Neural progenitor cell (in vitro differentiated cells): Measurements from ENCODE around the gene PPP1R15B.

Source experiments
- EZH2 ChIP-seq: fragments of 200-600 bp; sonication (generic); IDR thresholded peaks from 2 replicates; pipeline ENCODE4 v1.6.1; 2017; ENCODE audit warnings: antibody characterized with exemption, mild to moderate bottlenecking, moderate library complexity
- EZH2phosphoT487 ChIP-seq: fragments of 200-600 bp; sonication (generic); IDR thresholded peaks from 2 replicates; pipeline ENCODE4 v1.6.1; 2017; ENCODE audit warnings: antibody characterized with exemption
- TF ChIP-seq, protein P1 (sequence below): fragments of 200-600 bp; sonication (generic); IDR thresholded peaks from 2 replicates; pipeline ENCODE4 v1.5.1; 2017; ENCODE audit warnings: antibody characterized with exemption, mild to moderate bottlenecking

- TF ChIP-seq, protein P1, sequence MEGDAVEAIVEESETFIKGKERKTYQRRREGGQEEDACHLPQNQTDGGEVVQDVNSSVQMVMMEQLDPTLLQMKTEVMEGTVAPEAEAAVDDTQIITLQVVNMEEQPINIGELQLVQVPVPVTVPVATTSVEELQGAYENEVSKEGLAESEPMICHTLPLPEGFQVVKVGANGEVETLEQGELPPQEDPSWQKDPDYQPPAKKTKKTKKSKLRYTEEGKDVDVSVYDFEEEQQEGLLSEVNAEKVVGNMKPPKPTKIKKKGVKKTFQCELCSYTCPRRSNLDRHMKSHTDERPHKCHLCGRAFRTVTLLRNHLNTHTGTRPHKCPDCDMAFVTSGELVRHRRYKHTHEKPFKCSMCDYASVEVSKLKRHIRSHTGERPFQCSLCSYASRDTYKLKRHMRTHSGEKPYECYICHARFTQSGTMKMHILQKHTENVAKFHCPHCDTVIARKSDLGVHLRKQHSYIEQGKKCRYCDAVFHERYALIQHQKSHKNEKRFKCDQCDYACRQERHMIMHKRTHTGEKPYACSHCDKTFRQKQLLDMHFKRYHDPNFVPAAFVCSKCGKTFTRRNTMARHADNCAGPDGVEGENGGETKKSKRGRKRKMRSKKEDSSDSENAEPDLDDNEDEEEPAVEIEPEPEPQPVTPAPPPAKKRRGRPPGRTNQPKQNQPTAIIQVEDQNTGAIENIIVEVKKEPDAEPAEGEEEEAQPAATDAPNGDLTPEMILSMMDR = no peak
- no peak for TF ChIP-seq EZH2
- TF ChIP-seq EZH2phosphoT487 = no peak
These were observed 37.5 kb upstream of the PPP1R15B start for GRCh38 chr1:204448991-204449677.
